Right cardiac atrium (tissue), 5 donors: ENCODE results near the gene HADHB. TPM values are rescaled to one million over a fixed set of nuclear protein-coding genes. Genes with fewer than 3 reads are reported as not detected.

Experiments used
- ATAC-seq, 2 donors: fragments of 200-7000 bp; cut with Tn5 transposase; one replicate each; pipeline versions ENCODE4 v1.8.0 to v1.9.1; 2020; ENCODE audit warnings: moderate library complexity in 2 of 2, mild to moderate bottlenecking in 1 of 2
- DNase-seq, 3 donors: peaks; one replicate each; pipeline ENCODE4 v3.0.0-alpha.2; 2020
- H3K27ac ChIP-seq: one replicate; pipeline ENCODE4 v1.5.1; 2013; ENCODE audit warnings: mild to moderate bottlenecking, low read length, control low read depth, moderate library complexity
- H3K27me3 ChIP-seq: one replicate; pipeline ENCODE4 v1.6.1; 2013; ENCODE audit not compliant: control insufficient read depth, insufficient read depth
- H3K4me1 ChIP-seq: one replicate; pipeline ENCODE4 v1.6.1; 2013; ENCODE audit warnings: low read length; ENCODE audit not compliant: control insufficient read depth, insufficient read depth
- H3K4me3 ChIP-seq: one replicate; pipeline ENCODE4 v1.5.1; 2013; ENCODE audit warnings: low read length, control low read depth
- H3K9me3 ChIP-seq: one replicate; pipeline ENCODE4 v1.6.1; 2013; ENCODE audit warnings: low read length; ENCODE audit not compliant: control insufficient read depth
- WGBS: extraction: QIAGEN DNeasy Blood & Tissue Kit; methylation state at CpG from one replicate; pipeline ENCODE4 v1.1.7; 2013; 5-methylcytosine and 5-hydroxymethylcytosine counted together
- intact Hi-C, 4 donors: fragments of 100-400 bp; cut with DNase I; formaldehyde crosslinking; loops; one replicate each; pipeline versions ENCODE4 v1.11.0 to v1.14.0; 2022 to 2023
- polyA plus RNA-seq: library from polyadenylated mRNA; stranded (reverse); fragments of 200-250 nt; gene quantifications from one replicate; pipeline ENCODE4 v1.2.3, GENCODE V29; 2013
- total RNA-seq, 4 donors: library from RNA; stranded (reverse); fragmentation: NEBNext Ultra II Directional; extraction: Animal tissue kit (Norgen Biotek cat#: 25700); gene quantifications; one replicate each; pipeline ENCODE4 v1.2.1, GENCODE V29; 2021
- donor health status: healthy with polysubstance abuse.
- donor health status: DM: no; HTN: yes; CAD: no.
- donor health status: DM: no; HTN: no; CAD: no.
- donor health status: DM: no; HTN: yes; CAD: no; lungs with severe emphysema.
- donor health status: DM: yes; HTN: yes; CAD: no.

Gene HADHB
- total and polyA plus RNA-seq, 5 donors = 750 to 992 (median 873) TPM

DNA sequence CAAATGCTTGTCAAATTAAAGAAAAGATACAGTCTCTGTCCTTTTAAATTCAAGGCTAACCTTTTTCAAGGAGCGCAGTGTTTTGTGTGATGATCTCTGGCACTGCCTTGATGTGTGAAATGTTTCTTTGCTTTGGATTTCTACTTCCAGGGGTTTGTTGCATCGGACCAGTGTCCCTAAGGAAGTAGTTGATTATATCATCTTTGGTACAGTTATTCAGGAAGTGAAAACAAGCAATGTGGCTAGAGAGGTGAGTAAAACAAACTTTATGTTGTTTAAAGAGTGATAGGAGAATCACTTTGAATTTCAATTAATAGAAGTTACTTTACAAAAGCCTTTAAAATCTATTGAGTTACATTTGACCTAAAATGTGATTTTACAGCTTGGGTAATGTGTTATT lies 28.8 kb downstream of the HADHB start:
- no peaks in the 10 kb centered on the region for H3K27me3 ChIP-seq
- no peak for DNase-seq
- H3K9me3 ChIP-seq = no peaks in the 10 kb centered on the region
- no peak overlapping the region for H3K4me3 ChIP-seq
- H3K4me1 ChIP-seq = peaks cover 11% of the 10 kb centered on the region
- peak in 1 of 2 donors; percentile 31 for ATAC-seq
- 50% methylated on average over 2 of the region's 2 CpGs for WGBS
- intact Hi-C loops = no loop called here
- peak overlapping the region; percentile 89 for H3K27ac ChIP-seq

DNA sequence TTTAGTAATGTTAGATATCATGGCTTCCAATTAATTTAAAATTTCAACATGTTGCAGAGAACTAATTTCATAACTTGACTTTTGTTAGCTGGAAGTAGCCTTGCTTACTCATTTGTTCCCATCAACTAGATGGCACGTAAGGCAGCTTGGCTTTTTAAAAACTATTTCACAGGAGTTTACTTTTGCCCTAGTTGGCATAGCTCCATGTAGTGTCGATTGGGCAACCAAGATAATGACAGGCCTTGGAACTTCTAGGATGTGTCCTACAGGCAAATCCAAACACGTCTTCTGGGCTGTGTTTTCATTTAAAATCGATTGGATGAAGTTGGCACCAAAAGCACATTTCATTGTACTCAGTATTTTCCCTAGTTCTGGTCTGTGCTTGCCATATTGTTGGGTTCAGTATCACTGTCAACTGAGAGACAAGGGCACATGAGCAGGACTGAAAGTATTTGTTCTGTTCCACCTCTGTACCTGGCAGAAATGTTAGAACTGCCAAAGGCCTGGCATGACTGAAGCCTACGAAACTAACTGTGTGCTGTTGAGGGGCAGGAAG lies 29.4 kb downstream of the HADHB start:
- H3K4me1 ChIP-seq = peaks cover 11% of the 10 kb centered on the region
- H3K27me3 ChIP-seq = no peaks in the 10 kb centered on the region
- H3K27ac ChIP-seq = peak overlapping the region; percentile 91
- WGBS = 13% methylated on average over 5 of the region's 5 CpGs
- DNase-seq (peak in 1 of 3 donors; percentile 35), ATAC-seq (peak; percentile 89 to 92)
- no peaks in the 10 kb centered on the region for H3K9me3 ChIP-seq
- H3K4me3 ChIP-seq = no peak overlapping the region
- intact Hi-C loops = no loop called here

DNA sequence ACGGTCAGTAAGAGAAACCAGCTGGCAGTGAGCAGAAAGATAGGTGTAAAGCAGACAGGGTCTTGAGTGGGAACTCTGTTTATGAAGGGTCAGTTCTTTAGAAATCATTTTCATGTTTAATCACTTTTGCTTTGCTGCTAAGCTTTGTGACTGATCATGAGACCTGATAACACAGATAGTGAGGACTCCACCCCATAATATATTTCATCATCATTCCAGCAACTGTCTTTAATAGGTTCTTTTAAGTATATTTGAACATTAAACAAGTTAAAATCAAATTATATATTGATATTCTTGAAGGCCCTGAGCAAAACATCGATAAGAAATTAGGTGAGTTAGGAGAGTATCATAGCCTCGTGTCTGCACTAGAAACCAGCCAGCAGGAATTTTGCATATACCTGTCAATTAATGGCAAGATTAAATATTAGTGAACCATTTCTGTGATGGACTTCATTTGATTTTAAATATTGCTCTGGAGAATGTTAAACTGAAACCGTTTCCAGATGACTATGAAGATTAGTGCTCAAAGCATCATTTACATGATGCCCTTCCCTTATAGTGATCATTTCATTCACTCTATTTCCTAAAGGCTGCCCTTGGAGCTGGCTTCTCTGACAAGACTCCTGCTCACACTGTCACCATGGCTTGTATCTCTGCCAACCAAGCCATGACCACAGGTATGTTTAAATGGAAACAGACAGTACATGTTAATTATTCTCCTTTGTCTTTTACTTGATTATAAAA lies 31.9 kb downstream of the HADHB start:
- no peak for DNase-seq
- intact Hi-C loops = no loop called here

DNA sequence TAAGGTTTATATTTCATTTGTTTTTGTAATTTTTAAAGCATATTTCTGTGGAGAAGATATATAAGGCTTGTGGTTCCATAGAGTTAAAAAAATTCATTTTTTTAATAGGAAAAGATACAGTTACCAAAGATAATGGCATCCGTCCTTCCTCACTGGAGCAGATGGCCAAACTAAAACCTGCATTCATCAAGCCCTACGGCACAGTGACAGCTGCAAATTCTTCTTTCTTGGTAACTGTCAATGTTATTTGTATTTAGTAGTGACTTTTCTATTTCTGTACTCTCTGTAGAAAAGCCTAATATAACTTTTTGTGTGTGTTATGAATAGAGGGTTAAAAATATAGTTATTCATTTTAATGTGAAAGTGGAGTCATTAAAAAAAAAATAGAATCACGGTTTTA lies 35.1 kb downstream of the HADHB start:
- no peak for ATAC-seq
- H3K27me3 ChIP-seq = no peaks in the 10 kb centered on the region
- no peak overlapping the region for H3K4me3 ChIP-seq
- H3K27ac ChIP-seq = no peak overlapping the region
- intact Hi-C loops = loop anchor here in 3 of 4 donors (10.0 kb wide), 3 partner anchors 45 to 65 kb away; no protein-coding TSS in a partner anchor
- 88% methylated on average over 3 of the region's 3 CpGs for WGBS
- no peak for DNase-seq
- peaks cover 4% of the 10 kb centered on the region for H3K4me1 ChIP-seq
- H3K9me3 ChIP-seq = no peaks in the 10 kb centered on the region

More for the DNA sequence above, 31.9 kb downstream of the HADHB start:
- H3K4me1 ChIP-seq = peaks cover 11% of the 10 kb centered on the region
- H3K27ac ChIP-seq = no peak overlapping the region
- ATAC-seq = no peak
- H3K27me3 ChIP-seq = no peaks in the 10 kb centered on the region
- WGBS = 81% methylated on average over 4 of the region's 4 CpGs
- no peaks in the 10 kb centered on the region for H3K9me3 ChIP-seq
- no peak overlapping the region for H3K4me3 ChIP-seq

DNA sequence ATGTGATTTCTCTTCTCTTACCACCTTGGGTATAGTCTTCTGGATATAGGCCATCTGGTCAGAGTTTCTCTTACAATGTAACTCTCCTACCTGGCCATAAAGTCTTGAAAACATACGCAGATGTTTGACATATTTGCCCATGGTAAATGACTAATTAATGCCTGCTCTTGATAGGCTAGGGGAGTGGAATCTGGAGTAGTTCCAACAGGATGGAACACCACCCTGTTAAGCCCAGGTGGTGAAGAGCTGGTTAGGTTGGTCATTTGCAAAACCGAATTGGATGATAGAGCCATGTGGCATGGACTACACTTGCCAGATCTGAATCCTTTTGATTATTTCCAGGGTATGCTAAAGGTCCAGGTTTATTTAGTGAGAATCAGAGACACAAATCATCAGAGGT lies 36.5 kb downstream of the HADHB start:
- no peak for ATAC-seq
- Histone ChIP-seq H3K27me3 (no peaks in the 10 kb centered on the region), H3K4me3 (no peak overlapping the region), H3K9me3 (no peaks in the 10 kb centered on the region), H3K4me1 (peaks cover 1% of the 10 kb centered on the region), H3K27ac (no peak overlapping the region)
- DNase-seq = no peak
- 86% methylated on average over 2 of the region's 2 CpGs for WGBS
- intact Hi-C loops = loop anchor here in 3 of 4 donors (10.0 kb wide), 3 partner anchors 46 to 66 kb away; no protein-coding TSS in a partner anchor

DNA sequence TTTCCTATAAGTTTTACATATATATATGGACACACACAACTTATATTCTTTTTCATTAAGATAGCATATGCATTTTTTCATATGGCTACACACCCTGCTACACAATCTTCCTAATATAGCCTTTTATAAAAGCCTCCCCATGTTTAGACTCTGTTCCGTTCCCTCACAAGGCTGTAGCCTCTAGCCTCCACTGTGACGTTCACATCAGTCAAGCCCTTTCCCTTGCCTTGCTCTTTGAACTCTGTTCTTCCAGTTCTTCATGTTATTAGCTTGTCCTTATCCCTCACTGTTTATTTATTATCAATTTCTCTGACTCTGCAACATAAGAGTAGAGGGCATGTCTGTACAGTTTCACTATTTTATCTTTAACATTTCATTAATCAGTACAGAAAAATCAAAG lies 38.9 kb downstream of the HADHB start:
- ATAC-seq (no peak), DNase-seq (no peak)
- WGBS = 90% methylated on average over 2 of the region's 2 CpGs
- H3K27ac ChIP-seq = no peak overlapping the region
- H3K4me3 ChIP-seq = no peak overlapping the region
- no peaks in the 10 kb centered on the region for H3K27me3 ChIP-seq
- intact Hi-C loops = loop anchor here in 3 of 4 donors (10.0 kb wide), 3 partner anchors 49 to 69 kb away; no protein-coding TSS in a partner anchor
- no peaks in the 10 kb centered on the region for H3K9me3 ChIP-seq
- no peaks in the 10 kb centered on the region for H3K4me1 ChIP-seq

DNA sequence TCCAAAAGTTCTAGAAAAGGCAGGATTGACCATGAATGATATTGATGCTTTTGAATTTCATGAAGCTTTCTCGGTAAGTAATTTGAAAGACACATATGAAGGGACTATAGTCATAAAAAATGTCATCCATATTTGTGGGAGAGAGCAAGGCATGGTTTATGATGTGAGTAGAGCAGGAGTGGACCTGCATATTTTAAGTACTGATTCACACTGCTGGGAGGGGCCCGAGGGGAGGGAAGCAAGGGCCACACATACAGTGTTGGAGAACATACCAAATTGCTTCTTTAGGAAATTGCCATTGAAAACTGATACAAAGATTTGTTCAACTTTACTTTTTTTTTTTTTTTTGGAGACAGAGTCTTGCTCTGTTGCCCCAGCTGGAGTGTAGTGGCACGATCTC lies 39.4 kb downstream of the HADHB start:
- 95% methylated on average over 3 of the region's 3 CpGs for WGBS
- Histone ChIP-seq H3K27me3 (no peaks in the 10 kb centered on the region), H3K4me3 (no peak overlapping the region), H3K9me3 (no peaks in the 10 kb centered on the region), H3K27ac (no peak overlapping the region), H3K4me1 (no peaks in the 10 kb centered on the region)
- ATAC-seq (no peak), DNase-seq (no peak)
- intact Hi-C loops = loop anchor here in 3 of 4 donors (10.0 kb wide), 3 partner anchors 49 to 69 kb away; no protein-coding TSS in a partner anchor

DNA sequence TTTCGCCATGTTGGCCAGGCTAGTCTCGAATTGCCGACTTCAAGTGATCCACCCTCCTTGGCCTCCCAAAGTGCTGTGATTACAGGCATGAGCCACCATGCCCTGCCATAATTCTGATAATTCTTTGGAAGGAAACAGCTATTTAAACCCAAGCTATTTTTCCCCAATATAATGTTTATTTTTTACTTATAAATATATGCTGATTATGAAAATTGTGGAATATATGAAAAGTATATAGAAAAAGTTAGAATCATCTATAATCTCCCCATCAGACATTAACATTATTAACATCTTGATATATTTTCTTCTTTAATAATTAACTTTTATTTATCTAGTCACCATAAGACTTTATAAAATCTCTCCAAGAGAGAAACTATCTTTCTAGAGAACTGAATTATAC lies 41.2 kb downstream of the HADHB start:
- DNase-seq (no peak), ATAC-seq (no peak)
- Histone ChIP-seq H3K4me3 (no peak overlapping the region), H3K27ac (no peak overlapping the region), H3K27me3 (no peaks in the 10 kb centered on the region), H3K4me1 (no peaks in the 10 kb centered on the region), H3K9me3 (no peaks in the 10 kb centered on the region)
- intact Hi-C loops = loop anchor here in 3 of 4 donors (10.0 kb wide), 3 partner anchors 51 to 71 kb away; no protein-coding TSS in a partner anchor
- 99% methylated on average over 3 of the region's 3 CpGs for WGBS

DNA sequence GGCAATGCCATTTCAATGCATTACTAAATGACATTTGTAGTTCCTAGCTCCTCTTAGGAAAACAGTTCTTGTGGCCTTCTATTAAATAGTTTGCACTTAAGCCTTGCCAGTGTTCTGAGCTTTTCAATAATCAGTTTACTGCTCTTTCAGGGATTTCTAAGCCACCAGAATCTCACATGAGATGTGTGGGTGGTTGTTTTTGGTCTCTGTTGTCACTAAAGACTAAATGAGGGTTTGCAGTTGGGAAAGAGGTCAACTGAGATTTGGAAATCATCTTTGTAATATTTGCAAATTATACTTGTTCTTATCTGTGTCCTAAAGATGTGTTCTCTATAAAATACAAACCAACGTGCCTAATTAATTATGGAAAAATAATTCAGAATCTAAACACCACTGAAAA lies 45.3 kb downstream of the HADHB start:
- H3K27ac ChIP-seq = no peak overlapping the region
- H3K9me3 ChIP-seq = no peaks in the 10 kb centered on the region
- no peak overlapping the region for H3K4me3 ChIP-seq
- intact Hi-C loops = no loop called here
- ATAC-seq (no peak), DNase-seq (no peak)
- WGBS = 62% methylated on average over 1 of the region's 1 CpG
- H3K27me3 ChIP-seq = no peaks in the 10 kb centered on the region
- H3K4me1 ChIP-seq = no peaks in the 10 kb centered on the region

DNA sequence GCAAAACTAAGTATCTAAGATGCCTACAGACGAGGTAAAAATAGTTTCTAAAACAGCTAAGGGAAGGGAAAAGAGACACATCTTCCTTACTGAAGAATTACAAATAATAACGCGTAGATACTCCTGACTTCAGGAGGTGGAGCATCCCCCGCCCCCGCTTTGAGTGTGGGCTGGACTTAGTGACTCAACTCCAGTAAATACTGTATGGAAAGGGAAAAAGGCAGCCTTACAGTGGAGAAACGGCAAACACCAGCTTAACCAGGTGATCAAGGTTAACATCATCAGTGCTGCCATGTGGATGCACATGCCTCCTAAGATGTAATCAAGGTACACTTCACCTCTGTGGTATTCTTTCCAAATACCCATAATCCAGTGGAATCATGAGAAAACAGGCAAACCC lies 47.9 kb downstream of the HADHB start:
- H3K27me3 ChIP-seq = no peaks in the 10 kb centered on the region
- 56% methylated on average over 6 of the region's 6 CpGs for WGBS
- no peak for DNase-seq
- H3K4me1 ChIP-seq = no peaks in the 10 kb centered on the region
- intact Hi-C loops = no loop called here
- H3K9me3 ChIP-seq = no peaks in the 10 kb centered on the region
- no peak overlapping the region for H3K4me3 ChIP-seq
- no peak overlapping the region for H3K27ac ChIP-seq
- peak in 1 of 2 donors; percentile 25 for ATAC-seq

DNA sequence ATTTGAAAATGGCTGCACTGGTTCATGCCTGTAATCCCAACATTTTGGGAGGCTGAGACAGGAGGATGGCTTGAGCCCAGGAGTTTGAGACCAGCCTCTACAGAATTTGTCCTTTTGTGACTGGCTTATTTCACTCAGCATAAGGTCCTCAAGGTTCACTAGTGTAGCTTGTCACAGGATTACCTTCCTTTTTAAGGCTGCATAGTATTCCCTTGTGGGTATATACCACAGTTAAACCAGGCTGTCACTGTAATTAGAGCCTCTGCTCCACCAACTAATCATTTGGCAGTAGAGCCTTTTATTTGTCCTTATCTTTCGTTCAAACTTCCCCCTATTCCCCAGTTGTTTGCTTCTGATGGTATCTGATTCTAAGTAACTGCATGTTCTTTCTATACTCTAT lies 50.8 kb downstream of the HADHB start:
- 66% methylated on average over 1 of the region's 1 CpG for WGBS
- DNase-seq (no peak), ATAC-seq (no peak)
- Histone ChIP-seq H3K27ac (no peak overlapping the region), H3K9me3 (no peaks in the 10 kb centered on the region), H3K4me1 (no peaks in the 10 kb centered on the region), H3K27me3 (no peaks in the 10 kb centered on the region), H3K4me3 (no peak overlapping the region)
- intact Hi-C loops = no loop called here
